Measurements from ENCODE around the gene PRSS37. TPM values are rescaled to one million over a fixed set of nuclear protein-coding genes. Genes with fewer than 3 reads are reported as not detected.

PRSS37 gene
- total RNA-seq, 4 donors from 2014 or later = not detected

- Histone ChIP-seq H3K27ac (replicated peaks in 1 of 4) (no peak overlapping the region), H3K36me3 (no peaks in the 10 kb centered on the region), H3K4me3 (no peak overlapping the region), H3K4me1 (no peaks in the 10 kb centered on the region), H3K9me3 (peaks cover 0 to 14% (median 0%) of the 10 kb centered on the region in 4 donors), H3K27me3 (no peaks in the 10 kb centered on the region)
- WGBS = 83% methylated on average over 1 of the region's 1 CpG
- intact Hi-C loops (cut with DNase I) = no loop called here
- TF ChIP-seq CTCF (IDR thresholded peaks at IDR 0.05) (no peak), EP300 (IDR thresholded peaks at IDR 0.05) (no peak), POLR2AphosphoS5 (IDR thresholded peaks at IDR 0.05) (no peak), POLR2A (IDR thresholded peaks at IDR 0.05; ENCODE audit: low read depth) (no peak)
- DNase-seq (ENCODE audit: extremely low spot score) = no peak
These were observed 35.1 kb upstream of the PRSS37 start for GRCh38 chr7:141876371-141876770.

GRCh38 chr7:141875453-141875852 is 34.2 kb upstream of the PRSS37 start:
- DNase-seq (ENCODE audit: extremely low spot score) = no peak
- Histone ChIP-seq H3K27me3 (no peaks in the 10 kb centered on the region), H3K4me3 (no peak overlapping the region), H3K36me3 (no peaks in the 10 kb centered on the region), H3K27ac (replicated peaks in 1 of 4) (no peak overlapping the region), H3K4me1 (no peaks in the 10 kb centered on the region), H3K9me3 (peaks cover 0 to 16% (median 0%) of the 10 kb centered on the region in 4 donors)
- WGBS = 92% methylated on average over 2 of the region's 2 CpGs
- intact Hi-C loops (cut with DNase I) = no loop called here
- TF ChIP-seq EP300 (IDR thresholded peaks at IDR 0.05) = no peak
- TF ChIP-seq CTCF (IDR thresholded peaks at IDR 0.05) = no peak
- TF ChIP-seq POLR2AphosphoS5 (IDR thresholded peaks at IDR 0.05) = no peak
- no peak for TF ChIP-seq POLR2A (IDR thresholded peaks at IDR 0.05; ENCODE audit: low read depth)

GRCh38 chr7:141874787-141875186 is 33.5 kb upstream of the PRSS37 start:
- no peak for DNase-seq (ENCODE audit: extremely low spot score)
- no peak overlapping the region for H3K27ac ChIP-seq (replicated peaks in 1 of 4)
- H3K4me1 ChIP-seq = no peaks in the 10 kb centered on the region
- intact Hi-C loops (cut with DNase I) = no loop called here
- WGBS = 67% methylated on average over 3 of the region's 3 CpGs
- H3K4me3 ChIP-seq = no peak overlapping the region
- H3K27me3 ChIP-seq = no peaks in the 10 kb centered on the region
- no peaks in the 10 kb centered on the region for H3K36me3 ChIP-seq
- H3K9me3 ChIP-seq = peaks cover 0 to 22% (median 0%) of the 10 kb centered on the region in 4 donors
- TF ChIP-seq POLR2AphosphoS5 (IDR thresholded peaks at IDR 0.05) = no peak
- TF ChIP-seq EP300 (IDR thresholded peaks at IDR 0.05) = no peak
- TF ChIP-seq POLR2A (IDR thresholded peaks at IDR 0.05; ENCODE audit: low read depth) = no peak
- no peak for TF ChIP-seq CTCF (IDR thresholded peaks at IDR 0.05)

GRCh38 chr7:141872931-141873330 is 31.6 kb upstream of the PRSS37 start:
- TF ChIP-seq EP300 (IDR thresholded peaks at IDR 0.05) = no peak
- no peak for TF ChIP-seq POLR2AphosphoS5 (IDR thresholded peaks at IDR 0.05)
- no peak for TF ChIP-seq POLR2A (IDR thresholded peaks at IDR 0.05; ENCODE audit: low read depth)
- no peak for TF ChIP-seq CTCF (IDR thresholded peaks at IDR 0.05)
- no peaks in the 10 kb centered on the region for H3K36me3 ChIP-seq
- no peaks in the 10 kb centered on the region for H3K4me1 ChIP-seq
- H3K9me3 ChIP-seq = peaks cover 0 to 32% (median 0%) of the 10 kb centered on the region in 4 donors
- H3K4me3 ChIP-seq = no peak overlapping the region
- 86% methylated on average over 3 of the region's 3 CpGs for WGBS
- intact Hi-C loops (cut with DNase I) = no loop called here
- no peaks in the 10 kb centered on the region for H3K27me3 ChIP-seq
- H3K27ac ChIP-seq (replicated peaks in 1 of 4) = no peak overlapping the region
- DNase-seq (ENCODE audit: extremely low spot score) = no peak

GRCh38 chr7:141866974-141867373 is 25.7 kb upstream of the PRSS37 start:
- H3K4me1 ChIP-seq = no peaks in the 10 kb centered on the region
- H3K4me3 ChIP-seq = no peak overlapping the region
- TF ChIP-seq CTCF (IDR thresholded peaks at IDR 0.05) (no peak), EP300 (IDR thresholded peaks at IDR 0.05) (no peak), POLR2A (IDR thresholded peaks at IDR 0.05; ENCODE audit: low read depth) (no peak), POLR2AphosphoS5 (IDR thresholded peaks at IDR 0.05) (no peak)
- intact Hi-C loops (cut with DNase I) = no loop called here
- 82% methylated on average over 2 of the region's 2 CpGs for WGBS
- no peaks in the 10 kb centered on the region for H3K27me3 ChIP-seq
- DNase-seq (ENCODE audit: extremely low spot score) = no peak
- H3K27ac ChIP-seq (replicated peaks in 1 of 4) = no peak overlapping the region
- H3K9me3 ChIP-seq = peaks cover 0 to 23% (median 0%) of the 10 kb centered on the region in 4 donors
- no peaks in the 10 kb centered on the region for H3K36me3 ChIP-seq
